K562 (cell line): Measurements from ENCODE around the gene MTARC2. TPM values are rescaled to one million over a fixed set of nuclear protein-coding genes. Genes with fewer than 3 reads are reported as not detected.
A peak's percentile ranks its signal among the peaks of the same experiment; 100 is the strongest.

Experiments used
- ATAC-seq: fragments of 200-7000 bp; cut with Tn5 transposase; 3 replicates; pipeline ENCODE4 v1.9.1; 2020; ENCODE audit warnings: moderate library complexity
- BruUV-seq: library from RNA; stranded (reverse); fragments of 400-500 nt; replicated peaks from 2 replicates; lab custom pipeline; 2021; lab: Mats Ljungman, UMichigan
- CTCF ChIA-PET: fragments of 300-600 bp; formaldehyde crosslinking; extraction: SDS; loops from one replicate; lab custom pipeline; 2021; ENCODE audit warnings: low intra/inter-chr PET ratio; lab: Yijun Ruan, JAX
- POLR2A ChIA-PET: fragments of 300-600, 350-650 bp; sonication (Branson Sonifier 250); formaldehyde crosslinking; extraction: SDS; loops from one replicate; lab custom pipeline; 2021; ENCODE audit warnings: antibody characterized with exemption, inconsistent platforms; lab: Yijun Ruan, JAX
- DNase-seq, 4 experiments: peaks; one replicate each; pipeline versions ENCODE4 v3.0.0 to v3.0.0-alpha.2; 2011 to 2018; ENCODE audit warnings: low spot score in 3 of 4, mixed read lengths in 3 of 4; ENCODE audit errors: extremely low read depth in 1 of 4
- FAIRE-seq: peaks from 2 replicates; lab custom pipeline; 2011; peaks lifted over from hg19 to GRCh38; lab: Jason Lieb, UNC
- H2AFZ ChIP-seq: 2 replicates; pipeline ENCODE4 v1.6.0; 2011; ENCODE audit warnings: low read depth, low read length, control low read depth, inconsistent platforms
- H3K27ac ChIP-seq: fragments of 200-600 bp; 3 replicates; pipeline ENCODE4 v1.8.0; 2011; ENCODE audit warnings: low read depth, mild to moderate bottlenecking, control low read depth, inconsistent platforms, low read length, moderate library complexity, mixed read lengths; ENCODE audit errors: extremely low read depth
- H3K27me3 ChIP-seq, 2 experiments: fragments of 300-600 bp in 1 of 2; 2 replicates in 1 of 2; 3 replicates in 1 of 2; pipeline versions ENCODE4 v1.6.0 to v1.8.0; 2011; ENCODE audit warnings: inconsistent platforms in 2 of 2, low read length in 2 of 2, mild to moderate bottlenecking in 1 of 2, mixed read lengths in 1 of 2, moderate library complexity in 1 of 2; ENCODE audit not compliant: control insufficient read depth in 2 of 2, insufficient read depth in 2 of 2
- H3K36me3 ChIP-seq: fragments of 300-600 bp; 3 replicates; pipeline ENCODE4 v1.8.0; 2011; ENCODE audit warnings: mild to moderate bottlenecking, low read length, inconsistent platforms; ENCODE audit not compliant: control insufficient read depth, insufficient read depth
- H3K4me1 ChIP-seq, 2 experiments: fragments of 200-600 bp in 1 of 2; replicated peaks in 1 of 2; 2 replicates in 1 of 2; 3 replicates in 1 of 2; pipeline versions ENCODE4 v1.5.1 to v1.8.0; 2011; ENCODE audit warnings: inconsistent platforms in 2 of 2, low read length in 2 of 2, mild to moderate bottlenecking in 1 of 2, mixed read lengths in 1 of 2, moderate library complexity in 1 of 2; ENCODE audit not compliant: control insufficient read depth in 2 of 2, insufficient read depth in 2 of 2
- H3K4me2 ChIP-seq: 2 replicates; pipeline ENCODE4 v1.6.1; 2011; ENCODE audit warnings: low read length, control low read depth, inconsistent platforms, mixed read lengths; ENCODE audit not compliant: insufficient read depth
- H3K4me3 ChIP-seq: fragments of 200-600 bp; sonication (generic), shearing (Covaris generic); 2 replicates; pipeline ENCODE4 v1.5.1; 2016; ENCODE audit warnings: control low read depth, inconsistent platforms
- H3K79me2 ChIP-seq: fragments of 200-600 bp; 3 replicates; pipeline ENCODE4 v1.8.0; 2011; ENCODE audit warnings: low read length, inconsistent platforms; ENCODE audit not compliant: control insufficient read depth, insufficient read depth
- H3K9ac ChIP-seq, 2 experiments: 2 replicates each; pipeline versions ENCODE4 v1.6.0 to v1.6.1; 2011; ENCODE audit warnings: low read depth in 2 of 2, low read length in 2 of 2, control low read depth in 1 of 2, inconsistent platforms in 1 of 2, mild to moderate bottlenecking in 1 of 2, mixed read lengths in 1 of 2; ENCODE audit not compliant: insufficient read depth in 1 of 2
- H3K9me1 ChIP-seq: one replicate; pipeline ENCODE4 v1.6.0; 2011; ENCODE audit warnings: inconsistent platforms, mild to moderate bottlenecking, low read length, moderate library complexity; ENCODE audit not compliant: control insufficient read depth, insufficient read depth
- H3K9me3 ChIP-seq: replicated peaks from 2 replicates; pipeline ENCODE4 v1.5.1; 2011; ENCODE audit warnings: low read depth, low read length, inconsistent platforms; ENCODE audit not compliant: control insufficient read depth, insufficient read depth
- H4K20me1 ChIP-seq: replicated peaks from 2 replicates; pipeline ENCODE4 v1.6.1; 2011; ENCODE audit warnings: low read length, inconsistent platforms, mixed read lengths; ENCODE audit not compliant: control insufficient read depth, insufficient read depth
- CBFA2T2 ChIP-seq: fragments of 450-650 bp; conservative IDR thresholded peaks from 2 replicates; pipeline ENCODE4 v1.6.1; 2017; ENCODE audit warnings: mild to moderate bottlenecking
- ESRRB ChIP-seq: fragments of 250-450 bp; sonication (Bioruptor Pico); IDR thresholded peaks from 2 replicates; pipeline ENCODE4 v1.5.0; 2020; ENCODE audit warnings: mild to moderate bottlenecking, moderate library complexity, borderline replicate concordance
- NFE2 ChIP-seq: IDR thresholded peaks from 2 replicates; pipeline ENCODE4 v1.6.1; 2014; ENCODE audit warnings: antibody characterized with exemption, low read depth
- NR2F6 ChIP-seq: fragments of 450-650 bp; formaldehyde crosslinking; IDR thresholded peaks from 2 replicates; pipeline ENCODE4 v1.4.0; 2020; ENCODE audit warnings: mild to moderate bottlenecking
- PYGO2 ChIP-seq: fragments of 450-650 bp; IDR thresholded peaks from 2 replicates; pipeline ENCODE4 v1.6.1; 2016; ENCODE audit warnings: mild to moderate bottlenecking, missing genetic modification characterization, moderate library complexity, missing compliant biosample characterization
- SPI1 ChIP-seq: IDR thresholded peaks from 2 replicates; pipeline ENCODE4 v1.6.1; 2011; ENCODE audit warnings: low read depth, low read length, control low read depth, borderline replicate concordance
- ZNF445 ChIP-seq: fragments of 250-450 bp; sonication (Bioruptor Pico); IDR thresholded peaks from 2 replicates; pipeline ENCODE4 v1.4.0; 2020; ENCODE audit warnings: low read depth, mild to moderate bottlenecking, moderate library complexity
- ZNF717 ChIP-seq: fragments of 250-450 bp; sonication (Bioruptor Pico); IDR thresholded peaks from 2 replicates; pipeline ENCODE4 v1.5.0; 2021
- WGBS: fragments of 100-300 bp; shearing (Covaris generic); methylation state at CpG from one replicate; pipeline ENCODE4 v1.1.6; 2016; ENCODE audit warnings: low coverage, mixed read lengths; ENCODE audit not compliant: insufficient coverage; ENCODE audit errors: missing lambda C conversion rate; 5-methylcytosine and 5-hydroxymethylcytosine counted together
- in situ Hi-C: fragments of 300-500 bp; cut with MboI; formaldehyde crosslinking; loops from 4 replicates; pipeline ENCODE4 v1.15.0; 2018; ENCODE audit warnings: inconsistent platforms, mixed read lengths
- intact Hi-C: fragments of 100-400 bp; cut with micrococcal nuclease; formaldehyde crosslinking; loops from 2 replicates; pipeline ENCODE4 v1.14.2; 2022
- polyA plus RNA-seq, 8 experiments: library from polyadenylated mRNA; depleted of rRNA in 4 of 8; stranded (reverse) in 5 of 8; unstranded in 3 of 8; fragments of >200 nt; fragmentation: Nextera tagmentation in 2 of 8; fragmentation: Illumina TruSeq in 1 of 8; extraction: Ambion mirVana in 2 of 8; extraction: Trizol in 1 of 8; gene quantifications; 2 replicates each; pipeline versions ENCODE4 v1.2.1 to v1.2.3, GENCODE V29; 2011 to 2014; ENCODE audit warnings: inconsistent platforms in 1 of 8, missing spikeins in 1 of 8
- total RNA-seq, 7 experiments: library from RNA; depleted of rRNA in 6 of 7; stranded (reverse); fragments of >200 nt in 6 of 7; fragmentation: Illumina TruSeq in 2 of 7; extraction: Trizol in 2 of 7; gene quantifications; 2 replicates each; pipeline versions ENCODE4 v1.2.1 to v1.2.3, GENCODE V29; 2011 to 2021; ENCODE audit warnings: low replicate concordance in 1 of 7

The MTARC2 gene
- total and polyA plus RNA-seq, 9 of the 15 experiments (the other 6 are each of a cell fraction or from before 2014, with no cell fraction given), result 0.03 to 0.35 TPM; not detected in 7

GRCh38 chr1:220747437-220748088 lies 559 bp upstream of the MTARC2 start:
- CTCF ChIA-PET, result no interaction called here
- H3K9me1 ChIP-seq, result no peaks in the 10 kb centered on the region
- no peak overlapping the region for H3K9ac ChIP-seq
- no peak for TF ChIP-seq SPI1
- no peak for TF ChIP-seq PYGO2 (tag)
- no peak for TF ChIP-seq NR2F6 (CRISPR knock-in tag)
- TF ChIP-seq ESRRB (CRISPR knock-in tag), result no peak
- no peak for TF ChIP-seq ZNF445 (CRISPR knock-in tag)
- no peak for TF ChIP-seq NFE2
- TF ChIP-seq ZNF717, result no peak
- TF ChIP-seq CBFA2T2, result no peak
- no peak overlapping the region for H3K27ac ChIP-seq
- intact Hi-C loops, result no loop called here
- H3K27me3 ChIP-seq, result peaks cover 17 to 43% of the 10 kb centered on the region in 2 experiments
- FAIRE-seq (no peak), ATAC-seq (peak; percentile 49), DNase-seq (no peak)
- H3K79me2 ChIP-seq, result no peaks in the 10 kb centered on the region
- POLR2A ChIA-PET, result interaction anchor here (0.7 to 1.4 kb wide), 2 partner anchors 14 to 28 kb away, joined by 3 to 4 read pairs; no protein-coding TSS in a partner anchor
- in situ Hi-C loops, result no loop called here
- no peaks in the 10 kb centered on the region for H4K20me1 ChIP-seq
- no peaks in the 10 kb centered on the region for H3K9me3 ChIP-seq
- no peak overlapping the region for H3K4me3 ChIP-seq
- 1% methylated on average over 18 of the region's 18 CpGs for WGBS
- peaks cover 0 to 8% of the 10 kb centered on the region in 2 experiments; a peak in 2 of 5 replicates for H3K4me1 ChIP-seq
- no peaks in the 10 kb centered on the region for H3K36me3 ChIP-seq
- BruUV-seq, result no TSS peak
- H3K4me2 ChIP-seq, result no peak overlapping the region
- H2AFZ ChIP-seq, result no peak overlapping the region
